ENCODE measurements around the gene PGS1.

DNA sequence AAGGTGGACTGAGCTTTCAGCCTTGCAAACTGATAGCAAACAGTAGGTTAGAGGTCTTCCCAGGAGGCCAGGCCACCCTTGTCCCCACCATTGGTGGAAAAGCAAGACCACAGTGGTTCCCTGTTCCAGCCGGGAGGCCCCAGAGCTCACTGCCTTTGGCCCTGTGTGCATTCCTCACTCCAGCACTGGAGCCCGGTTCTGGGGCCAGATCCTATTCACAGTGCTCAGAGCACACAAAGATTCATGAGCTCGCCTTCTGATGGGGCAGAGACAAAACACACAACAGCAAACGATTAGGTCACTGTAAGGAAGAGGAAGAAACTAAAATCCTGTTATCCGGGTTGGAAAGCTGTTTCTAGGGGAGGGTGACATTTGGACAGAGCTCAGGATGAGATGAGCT, 5.6 kb upstream of the PGS1 start:
- TF ChIP-seq, protein P1, sequence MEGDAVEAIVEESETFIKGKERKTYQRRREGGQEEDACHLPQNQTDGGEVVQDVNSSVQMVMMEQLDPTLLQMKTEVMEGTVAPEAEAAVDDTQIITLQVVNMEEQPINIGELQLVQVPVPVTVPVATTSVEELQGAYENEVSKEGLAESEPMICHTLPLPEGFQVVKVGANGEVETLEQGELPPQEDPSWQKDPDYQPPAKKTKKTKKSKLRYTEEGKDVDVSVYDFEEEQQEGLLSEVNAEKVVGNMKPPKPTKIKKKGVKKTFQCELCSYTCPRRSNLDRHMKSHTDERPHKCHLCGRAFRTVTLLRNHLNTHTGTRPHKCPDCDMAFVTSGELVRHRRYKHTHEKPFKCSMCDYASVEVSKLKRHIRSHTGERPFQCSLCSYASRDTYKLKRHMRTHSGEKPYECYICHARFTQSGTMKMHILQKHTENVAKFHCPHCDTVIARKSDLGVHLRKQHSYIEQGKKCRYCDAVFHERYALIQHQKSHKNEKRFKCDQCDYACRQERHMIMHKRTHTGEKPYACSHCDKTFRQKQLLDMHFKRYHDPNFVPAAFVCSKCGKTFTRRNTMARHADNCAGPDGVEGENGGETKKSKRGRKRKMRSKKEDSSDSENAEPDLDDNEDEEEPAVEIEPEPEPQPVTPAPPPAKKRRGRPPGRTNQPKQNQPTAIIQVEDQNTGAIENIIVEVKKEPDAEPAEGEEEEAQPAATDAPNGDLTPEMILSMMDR (IDR thresholded peaks at IDR 0.05) = no peak
- TF ChIP-seq POLR2A (IDR thresholded peaks at IDR 0.05) (no peak), EP300 (IDR thresholded peaks at IDR 0.05) (no peak)

All from tibial nerve (tissue), 4 donors.